8988T (cell line): ENCODE data around the gene GPSM3.
"Not testable (repeated sequence)": the region's sequence is repeated elsewhere in the genome, so short reads cannot be mapped to it uniquely, and the experiment has no call there.

Source experiments
- DNase-seq: peaks from one replicate; pipeline ENCODE4 v3.0.0; 2011

Gene GPSM3

GRCh38 chr6:32192608-32193039 lies at the start of gene GPSM3:
TSS of gene GPSM3 (minus strand) at chr6:32192643. CDS start at chr6:32192513, 130 bp downstream.
- DNase-seq = no peak

DNA sequence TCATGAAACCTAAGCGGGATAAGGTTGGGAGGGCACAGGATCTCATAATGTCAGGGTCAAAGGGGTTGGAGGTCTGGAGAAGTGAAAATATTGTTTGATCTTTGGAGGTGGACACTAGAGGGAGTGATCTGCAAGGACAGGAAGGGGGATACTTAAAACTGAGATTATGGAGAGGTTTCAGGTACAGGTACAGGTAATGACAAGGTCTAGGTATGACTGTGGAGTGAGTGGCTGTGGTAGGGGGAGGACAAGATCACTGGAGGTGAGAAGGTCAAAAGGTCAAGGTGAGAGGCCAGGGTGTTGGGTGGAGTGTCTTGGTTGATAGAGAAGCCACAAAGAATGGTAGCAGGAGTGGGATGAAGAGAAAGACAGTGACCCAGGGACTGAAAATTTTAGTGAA lies 48.2 kb upstream of the GPSM3 start:
- DNase-seq = no peak

GRCh38 chr6:32239462-32239861 lies 47.0 kb upstream of the GPSM3 start:
- no peak for DNase-seq

DNA sequence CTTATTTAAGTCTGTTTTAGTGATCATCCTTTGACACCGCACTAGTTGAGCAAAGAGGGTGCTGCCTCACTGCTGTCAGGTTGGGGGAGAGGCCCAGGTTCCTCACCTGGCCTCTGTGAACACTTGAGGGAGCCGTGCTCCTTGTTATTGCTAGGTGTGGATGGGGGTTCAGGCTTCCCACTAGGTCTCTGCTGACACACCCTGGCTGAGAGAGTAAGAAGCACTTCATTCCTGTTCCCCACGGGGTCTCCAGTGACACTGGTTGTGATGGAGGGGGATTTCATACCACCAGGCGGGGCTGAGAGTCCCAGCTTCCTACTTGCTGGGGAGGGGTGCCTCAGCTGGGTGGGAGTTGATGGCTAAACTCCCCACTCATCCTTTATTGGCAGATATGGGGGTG lies 42.5 kb upstream of the GPSM3 start:
- DNase-seq = no peak

DNA sequence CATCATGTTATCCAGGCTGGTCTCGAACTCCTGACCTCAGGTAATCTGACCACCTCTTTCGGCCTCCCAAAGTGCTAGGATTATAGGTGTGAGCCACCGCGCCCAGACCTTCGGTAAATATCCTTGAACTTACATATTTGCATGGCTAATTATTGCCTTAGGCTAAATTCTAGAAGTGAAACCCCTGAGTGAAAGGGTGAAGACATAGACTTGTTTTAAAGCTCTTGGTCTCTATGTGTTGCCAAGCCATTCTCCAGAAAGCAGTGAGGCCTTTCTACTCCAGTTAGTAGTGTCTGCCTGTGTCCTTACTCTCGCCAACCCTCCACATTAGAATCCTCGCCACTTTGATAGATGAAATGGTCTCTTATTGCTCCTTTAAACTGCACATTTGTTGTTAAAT lies 34.0 kb upstream of the GPSM3 start:
- no peak for DNase-seq

DNA sequence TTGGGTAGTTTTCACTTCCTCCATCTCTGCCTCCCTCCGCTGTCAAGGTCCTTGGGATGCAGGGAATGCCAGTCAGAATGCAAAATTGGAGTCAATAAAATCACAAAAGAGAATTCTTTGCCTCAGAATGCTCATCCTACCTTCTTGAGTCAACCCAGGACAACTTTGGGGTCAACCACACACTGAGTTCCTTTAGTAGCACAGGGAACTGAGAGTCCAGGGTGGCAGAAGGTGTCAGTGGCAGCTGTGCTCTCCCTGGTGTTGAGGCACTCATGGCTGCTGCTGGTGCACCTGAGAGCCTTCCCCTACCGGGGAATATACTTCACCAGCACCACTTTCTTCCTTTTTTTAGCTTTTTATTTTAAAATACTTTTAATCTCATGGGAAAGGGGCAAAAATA lies 32.3 kb upstream of the GPSM3 start:
- DNase-seq = no peak

GRCh38 chr6:32223258-32224235 lies 31.1 kb upstream of the GPSM3 start, which contains the start of gene NOTCH4:
TSS of gene NOTCH4 (minus strand) at chr6:32224067. CDS start at chr6:32223928, 139 bp downstream.
- DNase-seq = no peak

GRCh38 chr6:32222333-32223230 lies 30.1 kb upstream of the GPSM3 start:
- no peak for DNase-seq

- no peak for DNase-seq
These were observed 27.6 kb upstream of the GPSM3 start for GRCh38 chr6:32220021-32220420.

DNA sequence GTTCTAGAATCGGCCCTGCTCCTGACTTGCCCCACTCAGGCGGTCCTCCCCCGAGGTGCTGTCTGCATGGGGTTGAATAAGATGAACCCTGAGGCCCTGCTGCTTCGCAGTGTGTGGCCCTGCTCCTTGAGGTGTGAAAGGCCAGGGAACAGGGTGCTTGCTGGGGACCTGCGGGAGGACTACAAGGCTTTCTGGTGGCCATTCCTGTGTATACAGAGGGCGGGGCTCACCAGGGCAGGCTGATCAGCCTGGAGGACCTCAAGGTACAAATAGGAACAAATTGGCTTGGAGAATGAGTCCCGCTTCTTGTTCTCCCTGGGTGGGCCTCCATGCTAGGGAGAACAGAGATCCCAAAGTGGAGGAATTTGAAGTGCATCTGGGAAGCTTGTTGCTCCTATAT lies 25.7 kb upstream of the GPSM3 start:
- no peak for DNase-seq

DNA sequence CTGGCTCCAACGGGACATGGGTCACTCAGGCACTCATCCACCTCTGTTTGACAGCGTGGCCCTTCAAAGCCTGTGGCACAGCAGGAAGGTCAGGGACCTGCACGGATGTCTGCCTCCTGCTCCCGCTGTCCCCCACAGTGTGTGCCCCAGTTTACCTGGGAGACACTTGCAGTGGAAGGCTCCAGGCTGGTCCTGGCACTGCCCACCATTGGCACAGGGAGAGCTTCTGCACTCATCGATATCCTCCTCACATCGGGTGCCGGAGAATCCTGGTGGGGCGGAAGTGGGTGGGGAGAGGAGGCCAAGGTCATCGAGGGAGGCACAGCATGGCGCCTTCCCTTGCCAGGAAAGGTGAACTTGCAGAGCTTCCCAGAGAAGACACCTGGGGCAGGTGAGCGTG lies 24.6 kb upstream of the GPSM3 start:
- no peak for DNase-seq

GRCh38 chr6:32216285-32216684 lies 23.8 kb upstream of the GPSM3 start:
- no peak for DNase-seq

DNA sequence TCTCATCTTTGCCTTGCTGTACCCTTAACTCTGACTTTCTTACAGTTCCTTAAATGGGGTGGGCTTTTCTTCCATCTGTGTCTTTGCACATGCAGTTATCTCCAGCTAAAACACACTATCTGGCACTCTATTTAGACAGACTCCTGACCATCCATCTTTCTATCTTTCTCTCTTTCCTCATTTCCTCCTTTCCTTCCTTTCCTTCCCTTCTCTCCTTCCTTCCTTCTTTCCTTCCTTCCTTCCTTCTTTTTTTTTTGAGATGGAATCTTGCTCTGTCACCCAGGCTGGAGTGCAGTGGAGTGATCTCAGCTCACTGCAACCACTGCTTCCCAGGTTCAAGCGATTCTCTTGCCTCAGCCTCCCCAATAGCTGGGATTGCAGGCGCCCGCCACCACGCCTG lies 23.2 kb upstream of the GPSM3 start:
- DNase-seq = no peak

DNA sequence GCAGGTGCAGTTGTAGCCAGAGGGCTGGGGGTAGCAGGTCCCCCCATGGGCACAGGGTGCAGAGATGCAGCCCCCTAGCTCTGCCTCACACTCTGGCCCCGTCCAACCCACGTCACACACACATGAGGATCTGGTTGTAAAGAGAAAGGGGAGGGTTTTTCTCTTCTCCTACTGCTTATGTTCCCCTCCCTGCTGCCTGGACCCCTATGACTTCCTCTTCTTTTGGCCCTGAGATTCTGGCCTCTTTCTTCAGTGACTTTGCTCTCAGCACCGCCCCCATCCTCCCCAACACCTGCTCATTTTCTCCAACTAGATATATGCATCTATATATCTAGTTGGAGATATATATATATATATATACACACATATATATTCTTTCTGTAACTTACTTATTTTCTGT lies 21.7 kb upstream of the GPSM3 start:
- DNase-seq = no peak

- DNase-seq = no peak
These were observed 21.2 kb upstream of the GPSM3 start for GRCh38 chr6:32213649-32214048.

DNA sequence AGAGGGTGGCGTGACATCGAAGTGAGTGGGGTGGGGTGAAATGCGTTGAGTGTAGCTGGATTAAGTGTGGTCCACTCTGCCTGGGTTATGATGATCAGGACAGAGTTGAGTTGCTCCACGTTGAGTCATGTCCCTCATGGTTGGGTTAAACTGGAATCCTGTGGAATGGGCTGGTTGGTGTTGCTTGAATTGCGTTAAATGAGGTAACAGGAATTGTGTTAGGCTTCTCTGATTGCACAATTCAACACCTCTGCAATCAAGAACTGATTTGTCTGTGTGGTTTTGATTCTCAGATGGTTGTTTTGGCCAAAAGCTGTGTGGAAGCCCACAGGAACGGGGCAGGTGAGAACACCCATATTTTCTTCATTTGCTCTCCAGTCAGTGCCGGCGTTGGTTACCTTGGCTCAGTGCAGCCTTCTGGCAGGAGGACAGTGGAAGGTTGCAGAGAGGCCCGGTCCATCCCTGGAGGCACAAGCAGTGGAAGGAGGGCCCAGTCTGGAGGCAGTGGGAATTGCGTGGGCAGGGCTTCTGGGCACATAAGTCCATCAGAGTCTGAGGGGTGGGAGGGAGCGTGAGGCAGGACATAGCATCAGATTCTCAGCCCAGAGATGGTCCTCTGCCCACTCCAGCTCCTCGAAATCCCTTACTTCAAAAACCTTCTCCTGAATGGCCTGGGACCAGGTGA lies 19.8 kb upstream of the GPSM3 start:
- DNase-seq = no peak

DNA sequence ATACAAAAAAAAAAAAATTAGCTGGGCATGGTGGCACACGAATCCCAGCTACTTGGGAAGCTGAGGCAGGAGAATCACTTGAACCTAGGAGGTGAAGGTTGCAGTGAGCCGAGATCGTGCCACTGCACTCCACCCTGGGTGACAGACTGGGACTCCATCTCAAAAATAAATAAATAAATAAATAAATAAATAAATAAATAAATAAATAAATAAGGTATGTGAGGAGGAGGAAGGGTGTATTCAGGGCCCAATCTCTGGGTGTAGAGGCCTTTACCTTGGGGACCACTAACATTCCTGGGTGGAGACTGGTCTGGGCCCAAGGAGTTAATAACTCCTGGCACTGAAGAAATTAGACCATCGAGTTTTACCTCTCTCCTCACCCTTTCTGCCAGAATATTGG lies 19.0 kb upstream of the GPSM3 start:
- DNase-seq = not testable (repeated sequence)

DNA sequence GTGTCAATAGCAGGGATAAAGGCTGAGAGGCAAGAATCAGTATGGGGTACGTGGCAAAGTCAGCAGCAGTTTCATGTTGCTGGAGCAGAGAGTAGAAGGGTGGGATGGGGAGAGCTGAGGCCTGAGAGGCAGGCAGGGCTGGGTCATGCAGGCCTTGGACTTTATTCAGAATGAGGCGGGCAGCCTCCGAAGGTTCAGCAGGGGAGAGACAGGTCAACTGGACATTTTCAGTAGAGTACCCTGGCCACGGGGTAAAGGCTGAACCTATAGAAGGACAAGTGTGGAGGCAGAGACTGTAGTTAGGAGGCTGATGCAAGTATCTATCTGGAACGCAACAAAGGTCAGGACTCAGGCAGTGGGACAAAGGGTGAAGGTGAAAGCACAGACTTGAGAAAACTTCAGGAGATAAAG lies 17.8 kb upstream of the GPSM3 start:
- no peak for DNase-seq

- DNase-seq = no peak
These were observed 16.6 kb upstream of the GPSM3 start for GRCh38 chr6:32208996-32209395.

- DNase-seq = no peak
These were observed 11.8 kb upstream of the GPSM3 start for GRCh38 chr6:32204268-32204715.

GRCh38 chr6:32203426-32204267 lies 11.2 kb upstream of the GPSM3 start:
- DNase-seq = no peak

DNA sequence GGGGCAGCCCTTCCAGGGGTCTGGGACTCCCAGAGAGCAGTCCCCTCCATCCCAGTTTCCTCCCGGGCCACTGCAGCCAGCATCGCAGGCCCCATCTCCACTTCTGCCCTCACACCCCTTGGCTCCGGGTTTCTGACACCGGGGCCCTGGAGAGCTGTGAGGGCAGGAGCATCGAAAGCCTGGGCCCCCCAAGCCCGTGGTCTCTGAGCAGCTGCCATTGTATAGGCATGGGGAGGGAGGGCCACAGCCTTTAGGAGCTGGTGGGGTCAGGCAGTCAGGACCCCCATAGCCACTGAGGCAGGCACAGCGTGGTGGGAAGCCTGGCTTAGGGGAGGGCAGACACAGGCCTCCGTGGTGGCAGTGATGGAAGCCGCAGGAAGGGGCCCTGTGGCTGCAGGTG lies 9.7 kb upstream of the GPSM3 start:
- no peak for DNase-seq
